SK-N-SH (cell line): Measurements from ENCODE around the gene ACP5. TPM values are rescaled to one million over a fixed set of nuclear protein-coding genes. Genes with fewer than 3 reads are reported as not detected.

Experiments used
- CTCF ChIA-PET: fragments of 300-600, 350-600 bp; formaldehyde crosslinking; extraction: SDS; loops from one replicate; lab custom pipeline; 2021; lab: Yijun Ruan, JAX
- POLR2A ChIA-PET: fragments of 350-600 bp; sonication (Branson Sonifier 250); formaldehyde crosslinking; extraction: SDS; loops from one replicate; lab custom pipeline; 2020; ENCODE audit warnings: antibody characterized with exemption, inconsistent platforms; lab: Yijun Ruan, JAX
- DNase-seq: peaks from one replicate; pipeline ENCODE4 v3.0.0; 2012
- H2AFZ ChIP-seq: fragments of 200-600 bp; sonication (generic); 2 replicates; pipeline ENCODE4 v1.8.1; 2016; ENCODE audit warnings: antibody characterized with exemption, mild to moderate bottlenecking, low read depth
- H3F3A ChIP-seq: fragments of 200-600 bp; sonication (generic); replicated peaks from 2 replicates; pipeline ENCODE3; 2016; ENCODE audit warnings: antibody characterized with exemption, mild to moderate bottlenecking; ENCODE audit not compliant: insufficient read depth
- H3K27ac ChIP-seq, 2 experiments: fragments of 200-500 bp in 1 of 2; fragments of 200-600 bp in 1 of 2; sonication (Bioruptor generic) in 1 of 2; sonication (generic), shearing (Covaris generic) in 1 of 2; 2 replicates each; pipeline versions ENCODE4 v1.5.1 to v1.6.1; 2014 to 2016; ENCODE audit warnings: low read depth in 2 of 2, inconsistent platforms in 1 of 2, low read length in 1 of 2, mild to moderate bottlenecking in 1 of 2, mixed read lengths in 1 of 2
- H3K27me3 ChIP-seq: fragments of 200-600 bp; sonication (generic), shearing (Covaris generic); 2 replicates; pipeline ENCODE4 v1.6.1; 2016; ENCODE audit warnings: mixed run types; ENCODE audit not compliant: insufficient read depth
- H3K36me3 ChIP-seq, 2 experiments: fragments of 200-500 bp in 1 of 2; fragments of 200-600 bp in 1 of 2; sonication (Bioruptor generic) in 1 of 2; sonication (generic) in 1 of 2; replicated peaks in 1 of 2; 2 replicates each; pipeline versions ENCODE3 to v1.5.1; 2014 to 2016; ENCODE audit warnings: low read length in 1 of 2, mild to moderate bottlenecking in 1 of 2; ENCODE audit not compliant: insufficient read depth in 2 of 2, control insufficient read depth in 1 of 2
- H3K4me1 ChIP-seq, 2 experiments: fragments of 200-500 bp in 1 of 2; fragments of 200-600 bp in 1 of 2; sonication (Bioruptor generic) in 1 of 2; sonication (generic), shearing (Covaris generic) in 1 of 2; 2 replicates each; pipeline versions ENCODE4 v1.5.1 to v1.6.1; 2014 to 2016; ENCODE audit warnings: low read depth in 1 of 2, low read length in 1 of 2, mixed run types in 1 of 2; ENCODE audit not compliant: insufficient read depth in 2 of 2, control insufficient read depth in 1 of 2
- H3K4me2 ChIP-seq: fragments of 200-600 bp; sonication (generic), shearing (Covaris generic); 2 replicates; pipeline ENCODE4 v1.6.1; 2017; ENCODE audit warnings: mixed run types
- H3K4me3 ChIP-seq, 2 experiments: fragments of 200-500 bp in 1 of 2; fragments of 200-600 bp in 1 of 2; sonication (Bioruptor generic) in 1 of 2; sonication (generic), shearing (Covaris generic) in 1 of 2; 2 replicates each; pipeline versions ENCODE4 v1.5.1 to v1.8.1; 2014 to 2016; ENCODE audit warnings: low read depth in 2 of 2, inconsistent platforms in 1 of 2, low read length in 1 of 2, mild to moderate bottlenecking in 1 of 2, mixed read lengths in 1 of 2, moderate library complexity in 1 of 2
- H3K79me2 ChIP-seq: fragments of 200-600 bp; sonication (generic); 2 replicates; pipeline ENCODE4 v1.8.1; 2017; ENCODE audit warnings: mild to moderate bottlenecking; ENCODE audit not compliant: insufficient read depth
- H3K9ac ChIP-seq: fragments of 200-600 bp; sonication (generic); 2 replicates; pipeline ENCODE4 v1.6.1; 2017; ENCODE audit warnings: mixed run types
- H3K9me2 ChIP-seq: fragments of 200-600 bp; sonication (generic); 2 replicates; pipeline ENCODE4 v1.6.1; 2017; ENCODE audit warnings: mixed run types
- H3K9me3 ChIP-seq: fragments of 200-600 bp; sonication (generic); 2 replicates; pipeline ENCODE4 v1.6.1; 2017; ENCODE audit warnings: mixed run types, mild to moderate bottlenecking, moderate library complexity
- H4K20me1 ChIP-seq: fragments of 200-600 bp; sonication (generic); 2 replicates; pipeline ENCODE4 v1.6.1; 2017; ENCODE audit warnings: mild to moderate bottlenecking, mixed run types; ENCODE audit not compliant: insufficient read depth
- CTCF ChIP-seq: fragments of 200-600 bp; sonication (generic); IDR thresholded peaks from 2 replicates; pipeline ENCODE4 v1.6.1; 2017; ENCODE audit warnings: antibody characterized with exemption, mild to moderate bottlenecking, moderate library complexity
- EP300 ChIP-seq, 2 experiments: IDR thresholded peaks; 2 replicates each; pipeline versions ENCODE4 v1.4.0 to v1.6.1; 2012; ENCODE audit warnings: borderline replicate concordance in 1 of 2, low read depth in 1 of 2, low read length in 1 of 2
- FOSL2 ChIP-seq: IDR thresholded peaks from 2 replicates; pipeline ENCODE4 v1.4.0; 2012; ENCODE audit warnings: low read depth, mild to moderate bottlenecking, moderate library complexity, borderline replicate concordance
- FOXJ3 ChIP-seq: sonication (generic); formaldehyde crosslinking; IDR thresholded peaks from 2 replicates; pipeline ENCODE4 v1.5.1; 2020; ENCODE audit warnings: mild to moderate bottlenecking, missing genetic modification reagents
- GATA2 ChIP-seq: sonication (generic); formaldehyde crosslinking; IDR thresholded peaks from 2 replicates; pipeline ENCODE4 v1.5.0; 2020; ENCODE audit warnings: mild to moderate bottlenecking, missing genetic modification reagents
- MEF2A ChIP-seq: IDR thresholded peaks from 2 replicates; pipeline ENCODE4 v1.4.0; 2012; ENCODE audit warnings: low read depth, borderline replicate concordance
- NFIC ChIP-seq: IDR thresholded peaks from 2 replicates; pipeline ENCODE4 v1.4.0; 2012; ENCODE audit warnings: borderline replicate concordance
- NRF1 ChIP-seq: IDR thresholded peaks from 2 replicates; pipeline ENCODE4 v1.6.1; 2012; ENCODE audit warnings: low read depth, mild to moderate bottlenecking, low read length
- REST ChIP-seq: IDR thresholded peaks from 2 replicates; pipeline ENCODE4 v1.6.1; 2012; ENCODE audit warnings: mild to moderate bottlenecking, low read depth, low read length, moderate library complexity
- RFX5 ChIP-seq: IDR thresholded peaks from 2 replicates; pipeline ENCODE4 v1.6.1; 2012; ENCODE audit warnings: mild to moderate bottlenecking, improper control_type of control experiment, low read length
- SIN3A ChIP-seq: IDR thresholded peaks from 2 replicates; pipeline ENCODE4 v1.6.1; 2012; ENCODE audit warnings: low read depth, mild to moderate bottlenecking, low read length, moderate library complexity, borderline replicate concordance
- TEAD4 ChIP-seq: IDR thresholded peaks from 2 replicates; pipeline ENCODE4 v1.4.0; 2012; ENCODE audit warnings: mild to moderate bottlenecking, borderline replicate concordance; ENCODE audit not compliant: insufficient read depth
- YY1 ChIP-seq: IDR thresholded peaks from 2 replicates; pipeline ENCODE4 v1.4.0; 2012; ENCODE audit warnings: low read depth, mild to moderate bottlenecking
- WGBS: methylation state at CpG from one replicate; pipeline ENCODE4 v1.1.6; 2017; ENCODE audit warnings: low lambda C conversion rate; 5-methylcytosine and 5-hydroxymethylcytosine counted together
- polyA plus RNA-seq, 3 experiments: library from polyadenylated mRNA; depleted of rRNA; stranded (reverse); fragments of >200 nt; gene quantifications; 2 replicates each; pipeline ENCODE4 v1.2.3, GENCODE V29; 2012
- TF ChIP-seq, protein P1 (sequence below): IDR thresholded peaks from 2 replicates; pipeline ENCODE4; 2012

Gene ACP5
- polyA plus RNA-seq, 1 of the 3 experiments (the other 2 are of a cell fraction) = 0.87 TPM

GRCh38 chr19:11611730-11612129 lies 34.3 kb upstream of the ACP5 start:
- H3K79me2 ChIP-seq = peaks cover 78% of the 10 kb centered on the region
- peaks cover 23% of the 10 kb centered on the region; the same call in 1 of the 2 replicates for H4K20me1 ChIP-seq
- CTCF ChIA-PET = no interaction called here
- no peak overlapping the region for H3K4me3 ChIP-seq
- H3F3A ChIP-seq = peaks cover 23% of the 10 kb centered on the region
- H3K9me3 ChIP-seq = 0 out of 2 replicates have a peak, but pooled peaks cover 9% of the 10 kb centered on the region
- no peak overlapping the region for H3K4me2 ChIP-seq
- POLR2A ChIA-PET = no interaction called here
- 100% methylated on average over 1 of the region's 1 CpG for WGBS
- H3K4me1 ChIP-seq = no peaks in the 10 kb centered on the region
- H3K27ac ChIP-seq = no peak overlapping the region
- no peak for TF ChIP-seq MEF2A
- TF ChIP-seq TEAD4 = no peak
- no peak for TF ChIP-seq FOSL2
- TF ChIP-seq FOXJ3 (CRISPR knock-in tag) = no peak
- TF ChIP-seq GATA2 = no peak
- TF ChIP-seq RFX5 = no peak
- TF ChIP-seq, protein P1, sequence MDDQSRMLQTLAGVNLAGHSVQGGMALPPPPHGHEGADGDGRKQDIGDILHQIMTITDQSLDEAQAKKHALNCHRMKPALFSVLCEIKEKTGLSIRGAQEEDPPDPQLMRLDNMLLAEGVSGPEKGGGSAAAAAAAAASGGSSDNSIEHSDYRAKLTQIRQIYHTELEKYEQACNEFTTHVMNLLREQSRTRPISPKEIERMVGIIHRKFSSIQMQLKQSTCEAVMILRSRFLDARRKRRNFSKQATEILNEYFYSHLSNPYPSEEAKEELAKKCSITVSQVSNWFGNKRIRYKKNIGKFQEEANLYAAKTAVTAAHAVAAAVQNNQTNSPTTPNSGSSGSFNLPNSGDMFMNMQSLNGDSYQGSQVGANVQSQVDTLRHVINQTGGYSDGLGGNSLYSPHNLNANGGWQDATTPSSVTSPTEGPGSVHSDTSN = no peak
- no peak for TF ChIP-seq EP300 (IDR thresholded peaks at IDR 0.05; ENCODE audit: borderline replicate concordance in 1 of 2, low read depth in 1 of 2, low read length in 1 of 2)
- TF ChIP-seq REST = no peak
- no peak overlapping the region for H2AFZ ChIP-seq
- DNase-seq = no peak
- H3K9ac ChIP-seq = no peak overlapping the region
- no peaks in the 10 kb centered on the region for H3K9me2 ChIP-seq
- peaks cover 15 to 71% of the 10 kb centered on the region in 2 experiments for H3K36me3 ChIP-seq
- H3K27me3 ChIP-seq = no peaks in the 10 kb centered on the region

- ChIA-PET CTCF (interaction anchor here (0.7 kb wide), 1 partner anchor 14 kb away, joined by 3 read pairs; no protein-coding TSS in a partner anchor), POLR2A (no interaction called here)
- no peaks in the 10 kb centered on the region for H3K9me3 ChIP-seq
- TF ChIP-seq NFIC (no peak), REST (no peak), EP300 (IDR thresholded peaks at IDR 0.05; ENCODE audit: borderline replicate concordance in 1 of 2, low read depth in 1 of 2, low read length in 1 of 2) (no peak), NRF1 (no peak), YY1 (no peak), FOXJ3 (CRISPR knock-in tag) (no peak), SIN3A (no peak), GATA2 (no peak), CTCF (no peak), FOSL2 (no peak)
- no peaks in the 10 kb centered on the region for H3K9me2 ChIP-seq
- WGBS = 96% methylated on average over 5 of the region's 8 CpGs
- peaks cover 15% of the 10 kb centered on the region for H3F3A ChIP-seq
- H3K27me3 ChIP-seq = no peaks in the 10 kb centered on the region
- H3K4me3 ChIP-seq = no peak overlapping the region; a peak in 1 of 4 replicates
- peaks cover 98% of the 10 kb centered on the region for H3K79me2 ChIP-seq
- H3K36me3 ChIP-seq = peaks cover 9 to 75% of the 10 kb centered on the region in 2 experiments
- no peak overlapping the region for H3K9ac ChIP-seq
- no peaks in the 10 kb centered on the region for H3K4me1 ChIP-seq
- H4K20me1 ChIP-seq = peaks cover 41% of the 10 kb centered on the region
- H2AFZ ChIP-seq = no peak overlapping the region
- DNase-seq = no peak
- no peak overlapping the region for H3K27ac ChIP-seq
- no peak overlapping the region for H3K4me2 ChIP-seq
Measured at GRCh38 chr19:11606484-11606883, 29.0 kb upstream of the ACP5 start.
